ENCODE data around the gene FRS3.

FRS3 gene

DNA sequence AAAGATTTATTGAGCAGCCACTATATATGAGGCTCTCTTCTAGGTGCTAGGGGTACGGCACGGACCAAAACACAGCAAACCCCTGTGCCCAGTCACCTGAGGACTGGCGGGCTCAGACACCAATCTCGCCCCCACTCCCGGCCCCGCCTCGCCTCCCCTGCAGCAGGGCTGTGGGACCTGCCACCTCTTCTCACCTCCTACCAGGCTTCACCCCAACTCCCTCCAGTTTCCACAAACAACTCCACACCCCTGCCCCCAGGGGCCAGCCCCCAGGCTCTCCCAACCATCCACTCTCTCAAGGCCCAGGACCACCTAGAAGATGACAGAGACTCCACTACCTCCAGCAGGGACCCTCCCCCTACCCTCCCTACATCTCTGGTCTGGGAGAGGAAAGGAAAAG is 50.7 kb downstream of the FRS3 start:
- no peak overlapping the region for H3K4me2 ChIP-seq (ENCODE audit: low read length, poor library complexity, severe bottlenecking)
- H4K8ac ChIP-seq (ENCODE audit: low read length): no peak overlapping the region
- no peak overlapping the region for H3K23ac ChIP-seq (ENCODE audit: low read length in 2 of 2)
- peaks cover 0 to 21% of the 10 kb centered on the region in 2 experiments for H3K36me3 ChIP-seq (ENCODE audit: control insufficient read depth in 1 of 2, insufficient read depth in 2 of 2, low read depth in 1 of 2, low read length in 2 of 2)
- no peak overlapping the region for H2AK5ac ChIP-seq (ENCODE audit: low read length, severe bottlenecking)
- peaks cover 42% of the 10 kb centered on the region for H3K79me1 ChIP-seq (replicated peaks; ENCODE audit: low read length, poor library complexity, severe bottlenecking)
- H3K14ac ChIP-seq (ENCODE audit: low read length in 2 of 2): no peak overlapping the region
- no peak for DNase-seq
- H3K4me3 ChIP-seq (ENCODE audit: insufficient read depth in 1 of 2, low read depth in 1 of 2, low read length in 2 of 2): no peak overlapping the region
- H3K9ac ChIP-seq (ENCODE audit: low read length): no peak overlapping the region
- no peak overlapping the region for H4K91ac ChIP-seq (ENCODE audit: low read length)
- 97% methylated on average over 7 of the region's 7 CpGs for WGBS
- H2AFZ ChIP-seq (ENCODE audit: low read depth, low read length): no peak overlapping the region
- no peak overlapping the region for H2BK12ac ChIP-seq (ENCODE audit: low read length in 2 of 2)
- peak overlapping the region; percentile 71 for H2BK15ac ChIP-seq (ENCODE audit: low read depth, poor library complexity, severe bottlenecking)
- no peaks in the 10 kb centered on the region for H3K9me3 ChIP-seq (ENCODE audit: control insufficient read depth, low read length)
- peaks cover 62% of the 10 kb centered on the region for H3K4me1 ChIP-seq (ENCODE audit: control insufficient read depth, insufficient read depth, low read depth, low read length)
- H2BK5ac ChIP-seq (ENCODE audit: low read depth, low read length, poor library complexity, severe bottlenecking): no peak overlapping the region
- no peak overlapping the region for H3K4ac ChIP-seq (ENCODE audit: low read depth in 1 of 2, low read length in 2 of 2)
- H2BK120ac ChIP-seq (ENCODE audit: low read depth, low read length): no peak overlapping the region
- no peaks in the 10 kb centered on the region for H3K27me3 ChIP-seq (ENCODE audit: control insufficient read depth in 1 of 2, insufficient read depth in 1 of 2, low read length in 2 of 2)
- H3K27ac ChIP-seq (ENCODE audit: low read length, poor library complexity, severe bottlenecking): no peak overlapping the region
- no peak overlapping the region for H3K18ac ChIP-seq (ENCODE audit: low read depth in 1 of 2, low read length in 2 of 2)

DNA sequence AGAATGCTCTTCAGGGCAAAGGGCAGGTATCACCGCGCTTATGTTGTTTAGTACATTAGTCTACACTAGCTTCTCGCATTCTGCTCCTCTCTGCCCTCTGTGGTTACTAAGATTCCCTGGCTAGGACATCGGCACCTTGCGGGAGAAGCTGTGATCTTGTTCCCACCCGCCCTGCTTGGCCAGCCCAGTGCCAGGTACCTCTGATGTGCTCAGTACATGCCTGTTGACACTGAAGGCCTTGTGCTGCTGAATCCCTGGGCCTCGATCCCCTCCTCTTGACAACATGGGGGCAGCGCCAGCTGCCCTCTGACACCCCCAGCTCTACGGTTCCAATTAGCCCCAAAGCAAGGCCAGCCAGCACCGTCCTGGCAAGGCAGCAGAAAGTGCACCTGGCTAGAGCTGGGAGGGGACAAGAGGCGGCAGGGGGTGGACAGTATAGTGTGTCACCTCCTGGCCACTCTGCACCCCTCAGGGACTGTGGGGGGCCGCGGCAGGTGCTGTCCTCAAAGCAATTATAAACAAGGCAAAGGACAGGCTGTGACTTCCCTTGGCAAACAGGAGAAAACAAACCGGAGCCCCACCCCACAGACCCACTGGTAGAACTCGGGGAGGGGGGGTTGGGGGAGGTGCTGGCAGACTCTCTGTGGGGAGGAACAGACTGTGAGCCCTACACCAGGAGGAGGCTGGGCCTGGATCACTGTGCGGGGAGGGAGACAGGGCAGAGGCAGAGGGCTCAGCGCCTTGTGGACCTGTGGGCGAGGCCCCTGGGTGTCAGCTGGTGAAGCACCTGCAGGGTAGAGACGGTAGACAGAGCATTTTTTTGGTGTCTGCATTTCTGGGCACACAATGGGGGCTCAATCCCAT is 51.4 kb downstream of the FRS3 start:
- Histone ChIP-seq H3K9ac (ENCODE audit: low read length) (no peak overlapping the region), H3K18ac (ENCODE audit: low read depth in 1 of 2, low read length in 2 of 2) (no peak overlapping the region), H3K79me1 (replicated peaks; ENCODE audit: low read length, poor library complexity, severe bottlenecking) (peaks cover 45% of the 10 kb centered on the region), H3K27ac (ENCODE audit: low read length, poor library complexity, severe bottlenecking) (no peak overlapping the region), H3K4me2 (ENCODE audit: low read length, poor library complexity, severe bottlenecking) (no peak overlapping the region), H2BK12ac (ENCODE audit: low read length in 2 of 2) (peak overlapping the region in 1 of 2 experiments; percentile 10), H2AK5ac (ENCODE audit: low read length, severe bottlenecking) (no peak overlapping the region), H3K4me1 (ENCODE audit: control insufficient read depth, insufficient read depth, low read depth, low read length) (peaks cover 64% of the 10 kb centered on the region), H3K23ac (ENCODE audit: low read length in 2 of 2) (no peak overlapping the region), H2BK15ac (ENCODE audit: low read depth, poor library complexity, severe bottlenecking) (no peak overlapping the region), H2BK5ac (ENCODE audit: low read depth, low read length, poor library complexity, severe bottlenecking) (no peak overlapping the region), H3K36me3 (ENCODE audit: control insufficient read depth in 1 of 2, insufficient read depth in 2 of 2, low read depth in 1 of 2, low read length in 2 of 2) (peaks cover 0 to 21% of the 10 kb centered on the region in 2 experiments), H3K4me3 (ENCODE audit: insufficient read depth in 1 of 2, low read depth in 1 of 2, low read length in 2 of 2) (no peak overlapping the region), H4K91ac (ENCODE audit: low read length) (peak overlapping the region; percentile 35), H4K8ac (ENCODE audit: low read length) (no peak overlapping the region), H2AFZ (ENCODE audit: low read depth, low read length) (no peak overlapping the region), H3K14ac (ENCODE audit: low read length in 2 of 2) (no peak overlapping the region), H2BK120ac (ENCODE audit: low read depth, low read length) (no peak overlapping the region), H3K9me3 (ENCODE audit: control insufficient read depth, low read length) (no peaks in the 10 kb centered on the region), H3K4ac (ENCODE audit: low read depth in 1 of 2, low read length in 2 of 2) (no peak overlapping the region), H3K27me3 (ENCODE audit: control insufficient read depth in 1 of 2, insufficient read depth in 1 of 2, low read length in 2 of 2) (no peaks in the 10 kb centered on the region)
- WGBS: 91% methylated on average over 19 of the region's 19 CpGs
- DNase-seq: no peak

DNA sequence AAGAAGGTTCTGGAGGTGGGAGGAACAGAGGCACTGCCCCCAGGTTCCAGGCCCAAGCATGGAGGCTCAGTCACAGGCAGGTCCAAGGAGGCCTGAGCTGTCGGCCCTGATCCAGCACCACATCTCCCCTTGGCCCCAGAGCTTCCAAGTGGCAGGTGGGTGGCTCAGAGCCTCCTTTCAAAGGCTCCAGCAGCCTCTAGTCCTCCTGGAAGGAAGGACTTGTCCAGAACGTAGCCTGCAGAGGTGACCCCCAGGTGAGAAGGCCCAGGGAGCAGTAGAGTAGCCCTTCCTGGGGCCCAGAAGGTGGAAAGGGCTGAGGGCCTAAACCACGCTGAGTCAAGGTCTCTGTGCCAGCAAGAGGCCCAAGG is 52.0 kb downstream of the FRS3 start:
- H4K91ac ChIP-seq (ENCODE audit: low read length): no peak overlapping the region
- no peak for DNase-seq
- no peak overlapping the region for H3K14ac ChIP-seq (ENCODE audit: low read length in 2 of 2)
- H2BK15ac ChIP-seq (ENCODE audit: low read depth, poor library complexity, severe bottlenecking): no peak overlapping the region
- H3K4me3 ChIP-seq (ENCODE audit: insufficient read depth in 1 of 2, low read depth in 1 of 2, low read length in 2 of 2): no peak overlapping the region
- H3K18ac ChIP-seq (ENCODE audit: low read depth in 1 of 2, low read length in 2 of 2): no peak overlapping the region
- no peak overlapping the region for H2AFZ ChIP-seq (ENCODE audit: low read depth, low read length)
- H3K23ac ChIP-seq (ENCODE audit: low read length in 2 of 2): no peak overlapping the region
- no peak overlapping the region for H2BK5ac ChIP-seq (ENCODE audit: low read depth, low read length, poor library complexity, severe bottlenecking)
- peaks cover 45% of the 10 kb centered on the region for H3K79me1 ChIP-seq (replicated peaks; ENCODE audit: low read length, poor library complexity, severe bottlenecking)
- peaks cover 0 to 21% of the 10 kb centered on the region in 2 experiments for H3K36me3 ChIP-seq (ENCODE audit: control insufficient read depth in 1 of 2, insufficient read depth in 2 of 2, low read depth in 1 of 2, low read length in 2 of 2)
- peaks cover 64% of the 10 kb centered on the region for H3K4me1 ChIP-seq (ENCODE audit: control insufficient read depth, insufficient read depth, low read depth, low read length)
- no peaks in the 10 kb centered on the region for H3K9me3 ChIP-seq (ENCODE audit: control insufficient read depth, low read length)
- no peak overlapping the region for H3K9ac ChIP-seq (ENCODE audit: low read length)
- H3K4ac ChIP-seq (ENCODE audit: low read depth in 1 of 2, low read length in 2 of 2): no peak overlapping the region
- WGBS: 91% methylated on average over 3 of the region's 3 CpGs
- H3K27me3 ChIP-seq (ENCODE audit: control insufficient read depth in 1 of 2, insufficient read depth in 1 of 2, low read length in 2 of 2): no peaks in the 10 kb centered on the region
- no peak overlapping the region for H2BK120ac ChIP-seq (ENCODE audit: low read depth, low read length)
- no peak overlapping the region for H2BK12ac ChIP-seq (ENCODE audit: low read length in 2 of 2)
- no peak overlapping the region for H2AK5ac ChIP-seq (ENCODE audit: low read length, severe bottlenecking)
- H4K8ac ChIP-seq (ENCODE audit: low read length): no peak overlapping the region
- H3K27ac ChIP-seq (ENCODE audit: low read length, poor library complexity, severe bottlenecking): no peak overlapping the region
- no peak overlapping the region for H3K4me2 ChIP-seq (ENCODE audit: low read length, poor library complexity, severe bottlenecking)

DNA sequence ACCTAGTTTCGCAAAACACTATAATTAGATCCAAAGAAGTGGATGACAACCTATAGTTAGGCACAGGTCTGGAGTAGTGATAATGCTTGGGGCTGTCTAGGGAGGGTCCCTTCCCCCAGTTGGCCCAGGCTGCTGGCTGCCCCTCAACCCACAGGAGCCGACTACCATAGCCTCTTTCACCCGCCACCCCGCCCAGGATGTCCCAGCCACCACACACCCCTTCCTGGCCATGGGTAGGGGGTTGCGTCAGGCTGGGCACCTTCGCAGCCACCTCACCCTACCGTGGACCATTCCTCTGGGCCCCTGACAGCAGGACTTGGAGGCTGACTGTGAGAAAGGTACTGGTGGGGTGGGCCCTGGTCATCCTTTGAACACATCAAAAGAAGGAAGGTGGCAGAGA is 52.8 kb downstream of the FRS3 start:
- Histone ChIP-seq H3K36me3 (ENCODE audit: control insufficient read depth in 1 of 2, insufficient read depth in 2 of 2, low read depth in 1 of 2, low read length in 2 of 2) (peaks cover 0 to 24% of the 10 kb centered on the region in 2 experiments), H3K27me3 (ENCODE audit: control insufficient read depth in 1 of 2, insufficient read depth in 1 of 2, low read length in 2 of 2) (no peaks in the 10 kb centered on the region), H3K4me3 (ENCODE audit: insufficient read depth in 1 of 2, low read depth in 1 of 2, low read length in 2 of 2) (peak overlapping the region in 1 of 2 experiments; percentile 2), H3K27ac (ENCODE audit: low read length, poor library complexity, severe bottlenecking) (no peak overlapping the region), H3K4me1 (ENCODE audit: control insufficient read depth, insufficient read depth, low read depth, low read length) (peaks cover 64% of the 10 kb centered on the region), H2AK5ac (ENCODE audit: low read length, severe bottlenecking) (no peak overlapping the region), H2BK5ac (ENCODE audit: low read depth, low read length, poor library complexity, severe bottlenecking) (no peak overlapping the region), H4K8ac (ENCODE audit: low read length) (no peak overlapping the region), H2AFZ (ENCODE audit: low read depth, low read length) (no peak overlapping the region), H3K9ac (ENCODE audit: low read length) (no peak overlapping the region), H3K9me3 (ENCODE audit: control insufficient read depth, low read length) (no peaks in the 10 kb centered on the region), H2BK15ac (ENCODE audit: low read depth, poor library complexity, severe bottlenecking) (peak overlapping the region; percentile 3), H3K14ac (ENCODE audit: low read length in 2 of 2) (no peak overlapping the region), H3K79me1 (replicated peaks; ENCODE audit: low read length, poor library complexity, severe bottlenecking) (peaks cover 48% of the 10 kb centered on the region), H2BK12ac (ENCODE audit: low read length in 2 of 2) (peak overlapping the region in 1 of 2 experiments; percentile 3), H3K4me2 (ENCODE audit: low read length, poor library complexity, severe bottlenecking) (no peak overlapping the region), H3K23ac (ENCODE audit: low read length in 2 of 2) (no peak overlapping the region), H3K4ac (ENCODE audit: low read depth in 1 of 2, low read length in 2 of 2) (no peak overlapping the region), H3K18ac (ENCODE audit: low read depth in 1 of 2, low read length in 2 of 2) (no peak overlapping the region), H2BK120ac (ENCODE audit: low read depth, low read length) (no peak overlapping the region), H4K91ac (ENCODE audit: low read length) (no peak overlapping the region)
- 99% methylated on average over 6 of the region's 7 CpGs for WGBS
- no peak for DNase-seq
